Measurements from ENCODE around the gene VPS16.

Gene VPS16

GRCh38 chr20:2835331-2835796 is 5.2 kb upstream of the VPS16 start:
- DNase-seq (ENCODE audit: low spot score): no peak

- DNase-seq (ENCODE audit: low spot score): no peak
Observed at GRCh38 chr20:2836035-2836434, 4.5 kb upstream of the VPS16 start.

- peak; percentile 69 for DNase-seq (ENCODE audit: low spot score)
Observed at GRCh38 chr20:2837221-2837960, 3.2 kb upstream of the VPS16 start.

GRCh38 chr20:2838170-2838797 is 2.3 kb upstream of the VPS16 start:
- no peak for DNase-seq (ENCODE audit: low spot score)

GRCh38 chr20:2838847-2839671 is 1.5 kb upstream of the VPS16 start:
- no peak for DNase-seq (ENCODE audit: low spot score)

GRCh38 chr20:2839732-2840137 is 810 bp upstream of the VPS16 start:
- no peak for DNase-seq (ENCODE audit: low spot score)

GRCh38 chr20:2840967-2841531 is 504 bp downstream of the VPS16 start:
- peak; percentile 38 for DNase-seq (ENCODE audit: low spot score)

GRCh38 chr20:2845607-2846006 is 5.1 kb downstream of the VPS16 start:
- no peak for DNase-seq (ENCODE audit: low spot score)

- no peak for DNase-seq (ENCODE audit: low spot score)
Observed at GRCh38 chr20:2846698-2847097, 6.2 kb downstream of the VPS16 start.

- DNase-seq (ENCODE audit: low spot score): no peak
Observed at GRCh38 chr20:2847802-2848201, 7.3 kb downstream of the VPS16 start.

- no peak for DNase-seq (ENCODE audit: low spot score)
Observed at GRCh38 chr20:2849529-2849928, 9.0 kb downstream of the VPS16 start.

GRCh38 chr20:2851086-2851485 is 10.5 kb downstream of the VPS16 start:
- no peak for DNase-seq (ENCODE audit: low spot score)

- no peak for DNase-seq (ENCODE audit: low spot score)
Observed at GRCh38 chr20:2858591-2858990, 18.0 kb downstream of the VPS16 start.

- no peak for DNase-seq (ENCODE audit: low spot score)
Observed at GRCh38 chr20:2859330-2860121, 19.0 kb downstream of the VPS16 start.

- DNase-seq (ENCODE audit: low spot score): no peak
Observed at GRCh38 chr20:2864626-2865025, 24.1 kb downstream of the VPS16 start.

GRCh38 chr20:2865101-2865500 is 24.6 kb downstream of the VPS16 start:
- no peak for DNase-seq (ENCODE audit: low spot score)

GRCh38 chr20:2865630-2866029 is 25.1 kb downstream of the VPS16 start:
- no peak for DNase-seq (ENCODE audit: low spot score)

GRCh38 chr20:2866236-2866635 is 25.7 kb downstream of the VPS16 start:
- DNase-seq (ENCODE audit: low spot score): no peak

- DNase-seq (ENCODE audit: low spot score): no peak
Observed at GRCh38 chr20:2867081-2867864, 26.7 kb downstream of the VPS16 start.

- no peak for DNase-seq (ENCODE audit: low spot score)
Observed at GRCh38 chr20:2869381-2869780, 28.8 kb downstream of the VPS16 start.

- no peak for DNase-seq (ENCODE audit: low spot score)
Observed at GRCh38 chr20:2871111-2871465, 30.5 kb downstream of the VPS16 start.

All from kidney capillary endothelial cell (primary cell).